OCI-LY7 (cell line): ENCODE measurements around the gene SPECC1L. TPM values are rescaled to one million over a fixed set of nuclear protein-coding genes. Genes with fewer than 3 reads are reported as not detected.

ENCODE experiments used
- BruUV-seq: library from RNA; stranded (reverse); fragments of 400-500 nt; replicated peaks from 2 replicates; lab custom pipeline; 2021; lab: Mats Ljungman, UMichigan
- CTCF ChIA-PET: fragments of 300-600 bp; sonication (Branson Sonifier 250); formaldehyde crosslinking; loops from one replicate; lab custom pipeline; 2022; ENCODE audit warnings: antibody characterized with exemption; ENCODE audit not compliant: unreplicated experiment; lab: Charles Lee
- POLR2A ChIA-PET: fragments of 300-600 bp; sonication (Branson Sonifier 250); formaldehyde crosslinking; loops from one replicate; lab custom pipeline; 2022; ENCODE audit warnings: antibody characterized with exemption; lab: Charles Lee
- DNase-seq: peaks from one replicate; pipeline ENCODE4 v3.0.0-alpha.2; 2015; ENCODE audit warnings: low spot score
- H2AFZ ChIP-seq: fragments of 200-600 bp; sonication (generic), shearing (Covaris generic); 2 replicates; pipeline ENCODE4 v1.6.1; 2014; ENCODE audit warnings: mild to moderate bottlenecking, antibody characterized with exemption, low read length, moderate library complexity
- H3K27ac ChIP-seq: fragments of 200-600 bp; sonication (generic); 2 replicates; pipeline ENCODE4 v1.5.1; 2014; ENCODE audit warnings: mixed run types, low read depth, mild to moderate bottlenecking, moderate library complexity, low read length, inconsistent platforms; ENCODE audit not compliant: poor library complexity, severe bottlenecking
- H3K36me3 ChIP-seq: fragments of 200-600 bp; sonication (generic); 2 replicates; pipeline ENCODE4 v1.6.1; 2014; ENCODE audit warnings: mild to moderate bottlenecking, antibody characterized with exemption, low read length, moderate library complexity, mixed read lengths; ENCODE audit not compliant: insufficient read depth
- H3K4me1 ChIP-seq: fragments of 200-600 bp; sonication (generic); 2 replicates; pipeline ENCODE4 v1.5.1; 2014; ENCODE audit warnings: mild to moderate bottlenecking, low read length; ENCODE audit not compliant: insufficient read depth, poor library complexity, severe bottlenecking
- H3K4me2 ChIP-seq: fragments of 200-600 bp; sonication (generic); 2 replicates; pipeline ENCODE4 v1.6.1; 2014; ENCODE audit warnings: mild to moderate bottlenecking, low read length
- H3K4me3 ChIP-seq: fragments of 200-600 bp; sonication (generic); 2 replicates; pipeline ENCODE4 v1.5.1; 2014; ENCODE audit warnings: mild to moderate bottlenecking, low read depth, low read length; ENCODE audit not compliant: poor library complexity, severe bottlenecking
- H3K79me2 ChIP-seq: fragments of 200-600 bp; sonication (generic); 2 replicates; pipeline ENCODE4 v1.6.1; 2016; ENCODE audit warnings: low read depth, mild to moderate bottlenecking, low read length, moderate library complexity, mixed read lengths; ENCODE audit not compliant: insufficient read depth
- H3K9me2 ChIP-seq: fragments of 200-600 bp; sonication (generic); 2 replicates; pipeline ENCODE4 v1.6.1; 2016; ENCODE audit warnings: mild to moderate bottlenecking, low read length, mixed read lengths; ENCODE audit not compliant: insufficient read depth
- H3K9me3 ChIP-seq: fragments of 200-600 bp; sonication (generic); 2 replicates; pipeline ENCODE4 v1.6.1; 2014; ENCODE audit warnings: mild to moderate bottlenecking, mixed run types, low read length, mixed read lengths
- H4K20me1 ChIP-seq: fragments of 200-600 bp; sonication (generic); 2 replicates; pipeline ENCODE4 v1.6.1; 2014; ENCODE audit warnings: mild to moderate bottlenecking, antibody characterized with exemption, low read length, moderate library complexity, mixed read lengths; ENCODE audit not compliant: insufficient read depth
- EZH2phosphoT487 ChIP-seq: fragments of 200-600 bp; sonication (generic); IDR thresholded peaks from 2 replicates; pipeline ENCODE4 v1.6.1; 2018; ENCODE audit warnings: low read depth, borderline replicate concordance, mild to moderate bottlenecking, mixed run types, antibody characterized with exemption, low read length, moderate library complexity, mixed read lengths
- intact Hi-C: fragments of 100-400 bp; cut with micrococcal nuclease; formaldehyde crosslinking; loops from one replicate; pipeline ENCODE4 v1.10.0; 2022; ENCODE audit not compliant: unreplicated experiment
- total RNA-seq, 2 experiments: library from RNA; depleted of rRNA in 1 of 2; stranded (reverse); fragments of >200 nt in 1 of 2; shearing (Covaris generic) in 1 of 2; gene quantifications; 2 replicates each; pipeline ENCODE4 v1.2.3, GENCODE V29; 2014 to 2022
- TF ChIP-seq, protein P1 (sequence below): fragments of 200-600 bp; sonication (generic); conservative IDR thresholded peaks from 2 replicates; pipeline ENCODE4 v1.5.1; 2014; ENCODE audit warnings: mild to moderate bottlenecking, antibody characterized with exemption, low read length, moderate library complexity, mixed read lengths

SPECC1L gene
- total RNA-seq, 2 experiments from 2014 or later = 47.0 to 66.2 TPM

DNA sequence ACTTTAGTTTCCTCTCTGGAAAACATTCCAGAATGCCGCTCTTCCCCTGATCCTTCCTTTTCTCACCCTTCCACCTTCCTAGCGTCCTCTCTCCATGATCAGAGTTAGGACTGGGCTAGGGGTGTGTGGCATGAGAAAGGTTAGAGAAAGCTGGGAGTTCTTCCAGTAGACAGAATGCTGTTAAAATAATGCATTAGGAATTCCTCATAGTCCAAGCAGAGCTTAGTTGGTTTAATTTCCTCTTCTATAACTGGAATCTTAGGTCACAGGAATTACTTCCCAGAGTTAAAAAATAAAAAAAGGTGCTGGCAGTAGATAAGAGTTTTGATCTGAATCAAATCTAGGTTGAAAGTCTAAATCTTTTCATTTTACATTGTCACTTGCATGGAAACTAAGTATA, 119.5 kb downstream of the SPECC1L start:
- Histone ChIP-seq H3K4me2 (no peak overlapping the region), H3K79me2 (no peaks in the 10 kb centered on the region), H3K9me3 (no peaks in the 10 kb centered on the region), H3K9me2 (no peaks in the 10 kb centered on the region), H3K36me3 (peaks cover 55% of the 10 kb centered on the region; the same call in 1 of the 2 replicates), H3K4me3 (no peak overlapping the region), H2AFZ (no peak overlapping the region), H3K27ac (no peak overlapping the region), H4K20me1 (no peaks in the 10 kb centered on the region), H3K4me1 (no peaks in the 10 kb centered on the region)
- no TSS peak for BruUV-seq
- ChIA-PET POLR2A (no interaction called here), CTCF (no interaction called here)
- no peak for DNase-seq
- TF ChIP-seq, protein P1, sequence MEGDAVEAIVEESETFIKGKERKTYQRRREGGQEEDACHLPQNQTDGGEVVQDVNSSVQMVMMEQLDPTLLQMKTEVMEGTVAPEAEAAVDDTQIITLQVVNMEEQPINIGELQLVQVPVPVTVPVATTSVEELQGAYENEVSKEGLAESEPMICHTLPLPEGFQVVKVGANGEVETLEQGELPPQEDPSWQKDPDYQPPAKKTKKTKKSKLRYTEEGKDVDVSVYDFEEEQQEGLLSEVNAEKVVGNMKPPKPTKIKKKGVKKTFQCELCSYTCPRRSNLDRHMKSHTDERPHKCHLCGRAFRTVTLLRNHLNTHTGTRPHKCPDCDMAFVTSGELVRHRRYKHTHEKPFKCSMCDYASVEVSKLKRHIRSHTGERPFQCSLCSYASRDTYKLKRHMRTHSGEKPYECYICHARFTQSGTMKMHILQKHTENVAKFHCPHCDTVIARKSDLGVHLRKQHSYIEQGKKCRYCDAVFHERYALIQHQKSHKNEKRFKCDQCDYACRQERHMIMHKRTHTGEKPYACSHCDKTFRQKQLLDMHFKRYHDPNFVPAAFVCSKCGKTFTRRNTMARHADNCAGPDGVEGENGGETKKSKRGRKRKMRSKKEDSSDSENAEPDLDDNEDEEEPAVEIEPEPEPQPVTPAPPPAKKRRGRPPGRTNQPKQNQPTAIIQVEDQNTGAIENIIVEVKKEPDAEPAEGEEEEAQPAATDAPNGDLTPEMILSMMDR = no peak
- TF ChIP-seq EZH2phosphoT487 = no peak
- intact Hi-C loops = no loop called here

DNA sequence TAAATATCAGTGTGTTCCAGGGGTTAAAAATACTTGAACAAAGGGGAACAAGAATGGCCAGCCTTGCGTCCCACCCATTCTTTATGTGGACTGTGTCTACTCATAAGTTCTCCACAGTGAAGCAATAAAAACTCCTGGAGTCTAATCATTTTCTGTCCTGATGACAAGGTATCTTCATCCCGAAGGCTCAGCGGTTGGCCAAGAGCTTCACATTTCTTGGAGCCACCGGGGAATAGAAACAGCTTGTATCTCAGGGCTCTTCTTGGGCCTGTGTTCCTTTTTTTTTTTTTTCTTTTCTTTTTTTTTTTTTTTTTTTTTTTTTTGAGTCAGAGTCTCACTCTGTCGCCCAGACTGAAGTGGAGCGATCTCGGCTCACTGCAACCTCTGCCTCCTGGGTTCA, 119.9 kb downstream of the SPECC1L start:
- Histone ChIP-seq H3K4me2 (no peak overlapping the region), H2AFZ (no peak overlapping the region), H3K9me2 (no peaks in the 10 kb centered on the region), H3K27ac (no peak overlapping the region), H3K79me2 (no peaks in the 10 kb centered on the region), H4K20me1 (no peaks in the 10 kb centered on the region), H3K9me3 (no peaks in the 10 kb centered on the region), H3K4me3 (no peak overlapping the region), H3K36me3 (peaks cover 55% of the 10 kb centered on the region), H3K4me1 (no peaks in the 10 kb centered on the region)
- no peak for DNase-seq
- CTCF ChIA-PET = no interaction called here
- intact Hi-C loops = no loop called here
- TF ChIP-seq, protein P1 = no peak
- TF ChIP-seq EZH2phosphoT487 = no peak
- POLR2A ChIA-PET = no interaction called here
- no TSS peak for BruUV-seq

DNA sequence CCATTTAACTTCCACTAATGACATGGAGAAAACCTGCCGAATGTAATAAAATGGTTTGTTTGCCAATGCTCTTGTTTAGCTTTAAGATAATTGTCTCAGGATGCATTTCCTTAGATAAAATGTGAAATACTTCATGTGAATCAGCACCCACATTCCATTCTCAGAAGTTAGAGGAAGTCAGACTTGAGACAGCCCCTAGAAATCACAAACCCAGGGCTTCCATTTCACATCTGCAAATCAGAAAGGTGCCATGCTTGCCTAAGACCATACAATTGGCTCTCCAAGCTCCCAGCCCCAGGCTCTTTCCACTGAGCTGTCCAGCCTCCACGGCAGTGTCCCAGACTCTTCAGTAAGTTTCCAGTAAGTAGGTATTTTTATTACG, 121.2 kb downstream of the SPECC1L start:
- no peak for DNase-seq
- intact Hi-C loops = no loop called here
- Histone ChIP-seq H3K36me3 (peaks cover 63% of the 10 kb centered on the region), H3K9me2 (no peaks in the 10 kb centered on the region), H3K9me3 (no peaks in the 10 kb centered on the region), H3K79me2 (no peaks in the 10 kb centered on the region), H3K4me1 (peaks cover 2% of the 10 kb centered on the region), H4K20me1 (no peaks in the 10 kb centered on the region), H3K27ac (no peak overlapping the region), H3K4me3 (no peak overlapping the region), H3K4me2 (no peak overlapping the region), H2AFZ (no peak overlapping the region)
- no TSS peak for BruUV-seq
- ChIA-PET CTCF (no interaction called here), POLR2A (no interaction called here)
- TF ChIP-seq, protein P1 = no peak
